ENCODE measurements around the gene SLC16A8.

Gene SLC16A8

DNA sequence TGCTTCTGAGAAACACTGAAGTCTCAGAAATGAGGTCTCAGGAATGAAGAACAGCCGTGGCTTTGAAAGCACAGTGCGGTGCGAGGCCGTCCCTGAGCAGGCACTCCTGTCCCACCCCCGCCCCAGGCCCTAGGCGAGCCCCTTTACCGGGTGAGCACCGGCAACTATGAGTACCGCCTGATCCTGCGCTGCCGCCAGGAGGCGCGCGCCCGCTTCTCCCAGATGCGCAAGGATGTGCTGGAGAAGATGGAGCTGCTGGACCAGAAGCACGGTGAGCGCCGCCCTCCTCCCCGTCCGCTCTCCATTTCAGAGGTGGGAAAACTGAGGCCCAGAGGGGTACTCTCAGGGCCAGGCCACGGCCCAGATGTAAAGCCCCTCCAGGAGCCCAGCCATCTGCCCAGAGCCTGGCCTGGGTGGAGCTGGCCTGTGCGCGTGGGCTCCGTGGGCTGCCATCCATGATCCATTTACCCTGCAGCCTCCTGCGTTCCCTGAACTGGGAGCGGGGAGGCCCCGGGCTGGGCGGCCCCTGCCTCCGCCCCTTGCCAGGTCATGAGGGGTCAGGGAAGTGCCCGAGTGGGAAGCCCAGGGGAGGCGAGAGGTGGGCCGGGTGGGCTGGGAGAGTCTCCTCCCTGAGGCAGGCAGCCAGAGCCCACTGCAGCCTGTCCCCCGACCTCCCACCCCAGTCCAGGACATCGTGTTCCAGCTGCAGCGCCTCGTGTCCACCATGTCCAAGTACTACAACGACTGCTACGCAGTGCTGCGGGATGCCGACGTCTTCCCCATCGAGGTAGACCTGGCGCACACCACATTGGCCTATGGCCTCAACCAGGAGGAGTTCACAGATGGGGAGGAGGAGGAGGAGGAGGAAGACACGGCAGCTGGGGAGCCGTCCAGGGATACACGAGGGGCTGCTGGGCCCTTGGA, 9.5 kb downstream of the SLC16A8 start:
- no peaks in the 10 kb centered on the region for H3K27me3 ChIP-seq (ENCODE audit: control insufficient read depth, insufficient read depth, low read length)
- no peaks in the 10 kb centered on the region for H3K79me2 ChIP-seq
- H3K4me1 ChIP-seq = no peaks in the 10 kb centered on the region
- no peaks in the 10 kb centered on the region for H3K9me3 ChIP-seq (ENCODE audit: control insufficient read depth, low read length)
- no peak overlapping the region for H3K9ac ChIP-seq
- no peaks in the 10 kb centered on the region for H3K36me3 ChIP-seq (ENCODE audit: control insufficient read depth, insufficient read depth, low read length)
- no peak overlapping the region for H3K4me2 ChIP-seq (ENCODE audit: low read length)
- H3K27ac ChIP-seq = no peak overlapping the region
- no peak for TF ChIP-seq CTCF (IDR thresholded peaks at IDR 0.05)
- no peak overlapping the region for H3K4me3 ChIP-seq (ENCODE audit: low read depth, low read length)
- no peak overlapping the region for H2AFZ ChIP-seq

DNA sequence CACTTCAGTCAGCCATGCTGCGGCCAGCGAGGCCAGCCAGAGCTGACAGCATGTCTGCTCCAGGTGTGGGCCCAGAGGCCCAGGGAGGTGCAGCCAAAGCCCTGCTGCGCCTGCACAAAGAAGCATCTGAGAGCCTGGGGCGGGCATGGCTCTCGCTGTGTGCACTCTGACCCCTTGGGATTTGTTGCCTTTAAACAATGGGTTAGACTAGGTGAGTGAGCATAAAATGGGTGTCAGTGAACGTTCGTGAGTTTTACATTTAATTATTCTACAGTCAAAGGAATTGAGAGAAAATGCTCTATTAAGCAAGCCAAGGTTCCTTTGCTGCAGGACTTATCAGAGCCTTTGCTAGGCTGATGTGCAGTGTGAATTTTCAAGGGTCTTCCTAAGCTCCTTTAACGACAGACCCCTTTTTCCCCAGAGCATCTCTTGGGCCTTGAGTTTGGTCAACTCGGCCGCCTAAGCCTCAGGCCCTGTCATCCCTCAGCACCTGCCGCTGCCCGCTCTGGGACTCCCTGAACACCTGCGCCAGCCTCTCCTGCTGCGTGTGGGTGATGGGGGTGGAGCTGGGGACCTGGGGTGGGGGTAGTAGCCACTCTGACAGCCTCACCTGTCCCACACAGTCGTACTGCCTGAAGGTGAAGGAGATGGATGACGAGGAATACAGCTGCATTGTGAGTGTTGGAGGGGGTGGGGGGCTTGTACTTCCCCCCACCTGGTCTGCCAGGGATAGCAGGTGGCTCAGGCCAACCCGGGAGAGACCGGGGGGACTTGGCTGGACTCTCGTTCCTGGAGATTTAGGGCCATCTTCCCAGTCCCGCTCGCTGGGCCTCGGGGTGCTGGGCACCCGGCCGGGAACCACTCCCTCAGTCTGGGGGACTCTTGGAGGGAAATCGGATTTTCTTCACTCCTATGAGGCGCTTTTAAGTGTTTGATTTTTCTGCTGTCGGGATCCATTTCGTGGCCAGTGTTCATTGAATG, 10.5 kb downstream of the SLC16A8 start:
- no peak overlapping the region for H3K4me3 ChIP-seq (ENCODE audit: low read depth, low read length)
- H3K27me3 ChIP-seq (ENCODE audit: control insufficient read depth, insufficient read depth, low read length) = no peaks in the 10 kb centered on the region
- no peak overlapping the region for H2AFZ ChIP-seq
- H3K4me2 ChIP-seq (ENCODE audit: low read length) = no peak overlapping the region
- H3K4me1 ChIP-seq = no peaks in the 10 kb centered on the region
- H3K79me2 ChIP-seq = no peaks in the 10 kb centered on the region
- no peak overlapping the region for H3K27ac ChIP-seq
- no peaks in the 10 kb centered on the region for H3K36me3 ChIP-seq (ENCODE audit: control insufficient read depth, insufficient read depth, low read length)
- H3K9ac ChIP-seq = no peak overlapping the region
- no peak for TF ChIP-seq CTCF (IDR thresholded peaks at IDR 0.05)
- H3K9me3 ChIP-seq (ENCODE audit: control insufficient read depth, low read length) = no peaks in the 10 kb centered on the region

- no peak overlapping the region for H3K9ac ChIP-seq
- no peaks in the 10 kb centered on the region for H3K36me3 ChIP-seq (ENCODE audit: control insufficient read depth, insufficient read depth, low read length)
- no peaks in the 10 kb centered on the region for H3K27me3 ChIP-seq (ENCODE audit: control insufficient read depth, insufficient read depth, low read length)
Measured at GRCh38 chr22:38072322-38073149, 11.4 kb downstream of the SLC16A8 start.

More at GRCh38 chr22:38072322-38073149, 11.4 kb downstream of the SLC16A8 start:
- Histone ChIP-seq H2AFZ (no peak overlapping the region), H3K4me1 (no peaks in the 10 kb centered on the region), H3K79me2 (no peaks in the 10 kb centered on the region), H3K9me3 (ENCODE audit: control insufficient read depth, low read length) (no peaks in the 10 kb centered on the region), H3K4me3 (ENCODE audit: low read depth, low read length) (no peak overlapping the region), H3K27ac (no peak overlapping the region), H3K4me2 (ENCODE audit: low read length) (no peak overlapping the region)
- no peak for TF ChIP-seq CTCF (IDR thresholded peaks at IDR 0.05)

Data from parathyroid adenoma (tissue), 2 donors.